Gastrocnemius medialis (tissue), 4 donors: ENCODE measurements around the gene PFDN5.

Source experiments
- POLR2A ChIP-seq, 2 donors: fragments of 450-650 bp; IDR thresholded peaks; one replicate each; pipeline ENCODE4 v1.6.1; 2017; ENCODE audit warnings: antibody characterized with exemption in 2 of 2, mild to moderate bottlenecking in 2 of 2, moderate library complexity in 2 of 2
- TF ChIP-seq, protein P1 (sequence below), 5 experiments: fragments of 450-650 bp in 3 of 5; fragments of 200-600 bp in 2 of 5; sonication (generic) in 2 of 5; IDR thresholded peaks in 4 of 5; conservative IDR thresholded peaks in 1 of 5; 1 replicate in 4 of 5; 2 replicates in 1 of 5; pipeline ENCODE4 v1.5.1; 2016 to 2019; ENCODE audit warnings: antibody characterized with exemption in 5 of 5, mild to moderate bottlenecking in 3 of 5, moderate library complexity in 3 of 5

DNA sequence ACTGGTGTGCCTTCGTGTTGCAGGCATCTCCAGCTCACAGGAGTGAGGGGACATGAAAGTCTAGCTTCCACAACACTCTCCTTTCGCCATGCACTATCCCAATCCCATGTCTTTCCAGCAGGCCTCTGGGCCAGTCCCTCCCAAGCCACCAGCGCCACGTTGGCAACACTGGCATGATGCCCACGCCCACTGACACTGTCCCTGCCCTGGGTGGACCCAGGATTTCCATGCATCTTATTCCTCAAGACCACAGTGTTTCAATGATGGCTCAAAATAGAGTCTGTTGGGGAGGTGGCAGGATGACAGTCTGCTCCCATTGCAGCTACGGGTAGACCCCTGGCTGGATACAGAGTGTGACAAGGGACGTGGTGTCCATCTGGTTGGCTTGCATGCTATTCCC is 38.5 kb downstream of the PFDN5 start:
- TF ChIP-seq, protein P1, sequence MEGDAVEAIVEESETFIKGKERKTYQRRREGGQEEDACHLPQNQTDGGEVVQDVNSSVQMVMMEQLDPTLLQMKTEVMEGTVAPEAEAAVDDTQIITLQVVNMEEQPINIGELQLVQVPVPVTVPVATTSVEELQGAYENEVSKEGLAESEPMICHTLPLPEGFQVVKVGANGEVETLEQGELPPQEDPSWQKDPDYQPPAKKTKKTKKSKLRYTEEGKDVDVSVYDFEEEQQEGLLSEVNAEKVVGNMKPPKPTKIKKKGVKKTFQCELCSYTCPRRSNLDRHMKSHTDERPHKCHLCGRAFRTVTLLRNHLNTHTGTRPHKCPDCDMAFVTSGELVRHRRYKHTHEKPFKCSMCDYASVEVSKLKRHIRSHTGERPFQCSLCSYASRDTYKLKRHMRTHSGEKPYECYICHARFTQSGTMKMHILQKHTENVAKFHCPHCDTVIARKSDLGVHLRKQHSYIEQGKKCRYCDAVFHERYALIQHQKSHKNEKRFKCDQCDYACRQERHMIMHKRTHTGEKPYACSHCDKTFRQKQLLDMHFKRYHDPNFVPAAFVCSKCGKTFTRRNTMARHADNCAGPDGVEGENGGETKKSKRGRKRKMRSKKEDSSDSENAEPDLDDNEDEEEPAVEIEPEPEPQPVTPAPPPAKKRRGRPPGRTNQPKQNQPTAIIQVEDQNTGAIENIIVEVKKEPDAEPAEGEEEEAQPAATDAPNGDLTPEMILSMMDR (IDR thresholded peaks at IDR 0.05 in 4 of 5, conservative IDR thresholded peaks at IDR 0.05 in 1 of 5) = no peak
- TF ChIP-seq POLR2A (IDR thresholded peaks at IDR 0.05) = no peak
